Esophagus squamous epithelium (tissue), 5 donors: Measurements from ENCODE around the gene MMP8. TPM values are rescaled to one million over a fixed set of nuclear protein-coding genes. Genes with fewer than 3 reads are reported as not detected.

ENCODE experiments used
- DNase-seq: peaks from one replicate; lab custom pipeline; 2025; lab: John Stamatoyannopoulos, UW
- H3K27ac ChIP-seq, 4 donors: fragments of 200-600 bp; sonication (generic); one replicate each; pipeline ENCODE4 v1.5.1; 2016 to 2019; ENCODE audit warnings: mild to moderate bottlenecking in 1 of 4
- H3K27me3 ChIP-seq, 4 donors: fragments of 200-600 bp; sonication (generic); 1 replicate in 3 of 4; 2 replicates in 1 of 4; pipeline versions ENCODE4 v1.5.1 to v1.6.0; 2017 to 2021; ENCODE audit warnings: antibody characterized with exemption in 1 of 4
- H3K36me3 ChIP-seq, 3 donors: fragments of 200-600 bp; sonication (generic); one replicate each; pipeline ENCODE4 v1.5.1; 2016 to 2019
- H3K4me1 ChIP-seq, 3 donors: fragments of 200-600 bp; sonication (generic); one replicate each; pipeline ENCODE4 v1.5.1; 2017 to 2019
- H3K4me3 ChIP-seq, 4 donors: fragments of 200-600 bp; sonication (generic); 1 replicate in 3 of 4; 2 replicates in 1 of 4; pipeline ENCODE4 v1.5.1; 2016 to 2019; ENCODE audit warnings: mild to moderate bottlenecking in 2 of 4, moderate library complexity in 1 of 4
- H3K9me3 ChIP-seq, 3 donors: fragments of 200-600 bp; sonication (generic); one replicate each; pipeline ENCODE4 v1.5.1; 2016 to 2019
- POLR2A ChIP-seq, 4 donors: fragments of 450-650 bp; IDR thresholded peaks; one replicate each; pipeline ENCODE4 v1.6.1; 2017; ENCODE audit warnings: antibody characterized with exemption in 4 of 4, mild to moderate bottlenecking in 4 of 4, moderate library complexity in 3 of 4
- WGBS, 2 donors: methylation state at CpG; one replicate each; pipeline ENCODE4 v1.1.5; 2018; 5-methylcytosine and 5-hydroxymethylcytosine counted together
- intact Hi-C: fragments of 100-400 bp; cut with DNase I; formaldehyde crosslinking; loops from one replicate; pipeline ENCODE4 v1.15.0; 2022
- total RNA-seq, 4 donors: library from RNA; depleted of rRNA; stranded (reverse); fragments of >200 nt; gene quantifications; one replicate each; pipeline ENCODE4 v1.1.0, GENCODE V29; 2016
- TF ChIP-seq, protein P1 (sequence below), 6 experiments: fragments of 450-650 bp in 4 of 6; fragments of 200-600 bp in 2 of 6; sonication (generic) in 2 of 6; IDR thresholded peaks; one replicate each; pipeline ENCODE4 v1.5.1; 2016 to 2019; ENCODE audit warnings: antibody characterized with exemption in 6 of 6, mild to moderate bottlenecking in 4 of 6, moderate library complexity in 4 of 6
- donor health status: DM: yes; HTN: yes; CAD: no.

Gene MMP8
- total RNA-seq, 4 donors from 2014 or later: not detected

DNA sequence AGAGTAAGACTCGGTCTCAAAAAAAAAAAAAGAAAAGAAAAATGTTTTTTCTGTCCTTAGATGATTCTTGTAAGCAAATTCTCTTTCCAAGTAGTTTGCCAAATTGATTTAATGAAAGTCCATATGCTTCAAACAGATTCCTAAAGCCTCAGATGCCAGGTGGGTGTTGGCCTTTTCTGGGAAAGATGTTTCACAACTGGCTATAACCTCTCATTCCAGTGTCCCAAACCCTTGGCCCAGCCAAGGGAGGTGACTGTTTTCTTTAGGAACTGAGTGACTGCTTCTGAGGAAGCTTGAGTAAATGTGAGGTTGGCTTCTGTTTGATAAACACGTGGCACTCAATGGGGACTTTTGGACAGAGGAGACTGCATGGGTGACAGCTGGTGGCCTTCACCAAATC lies 46.7 kb downstream of the MMP8 start:
- WGBS, 2 donors: 45 to 88% methylated on average over 1 to 2 of the region's 2 CpGs
- no peak overlapping the region for H3K27ac ChIP-seq
- intact Hi-C loops: no loop called here
- H3K4me3 ChIP-seq: no peak overlapping the region
- TF ChIP-seq, protein P1, sequence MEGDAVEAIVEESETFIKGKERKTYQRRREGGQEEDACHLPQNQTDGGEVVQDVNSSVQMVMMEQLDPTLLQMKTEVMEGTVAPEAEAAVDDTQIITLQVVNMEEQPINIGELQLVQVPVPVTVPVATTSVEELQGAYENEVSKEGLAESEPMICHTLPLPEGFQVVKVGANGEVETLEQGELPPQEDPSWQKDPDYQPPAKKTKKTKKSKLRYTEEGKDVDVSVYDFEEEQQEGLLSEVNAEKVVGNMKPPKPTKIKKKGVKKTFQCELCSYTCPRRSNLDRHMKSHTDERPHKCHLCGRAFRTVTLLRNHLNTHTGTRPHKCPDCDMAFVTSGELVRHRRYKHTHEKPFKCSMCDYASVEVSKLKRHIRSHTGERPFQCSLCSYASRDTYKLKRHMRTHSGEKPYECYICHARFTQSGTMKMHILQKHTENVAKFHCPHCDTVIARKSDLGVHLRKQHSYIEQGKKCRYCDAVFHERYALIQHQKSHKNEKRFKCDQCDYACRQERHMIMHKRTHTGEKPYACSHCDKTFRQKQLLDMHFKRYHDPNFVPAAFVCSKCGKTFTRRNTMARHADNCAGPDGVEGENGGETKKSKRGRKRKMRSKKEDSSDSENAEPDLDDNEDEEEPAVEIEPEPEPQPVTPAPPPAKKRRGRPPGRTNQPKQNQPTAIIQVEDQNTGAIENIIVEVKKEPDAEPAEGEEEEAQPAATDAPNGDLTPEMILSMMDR (IDR thresholded peaks at IDR 0.05): no peak
- TF ChIP-seq POLR2A (IDR thresholded peaks at IDR 0.05): no peak
- H3K27me3 ChIP-seq: no peaks in the 10 kb centered on the region
- no peak for DNase-seq
- no peaks in the 10 kb centered on the region for H3K9me3 ChIP-seq
- H3K4me1 ChIP-seq: no peaks in the 10 kb centered on the region
- no peaks in the 10 kb centered on the region for H3K36me3 ChIP-seq

DNA sequence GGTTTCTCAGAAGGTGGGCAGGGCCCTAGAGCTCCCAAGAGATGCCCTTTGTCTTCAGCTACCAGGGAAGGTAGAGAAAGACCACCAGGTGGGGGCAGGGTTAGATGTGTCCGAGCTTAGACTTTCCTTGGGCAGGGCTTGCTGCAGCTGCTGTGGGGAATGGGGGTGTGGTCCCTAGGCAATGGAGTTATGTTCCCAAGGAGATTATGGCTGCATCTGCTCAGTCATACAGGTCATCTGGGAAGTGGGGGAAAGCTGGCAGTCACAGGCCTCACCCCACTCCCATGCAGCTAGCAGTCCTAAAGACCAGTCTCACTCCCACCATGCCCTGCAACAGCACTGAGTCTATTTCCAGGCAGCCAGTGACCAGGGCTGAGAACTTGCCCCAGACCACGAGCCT lies 48.7 kb downstream of the MMP8 start:
- no peak overlapping the region for H3K27ac ChIP-seq
- H3K4me1 ChIP-seq: no peaks in the 10 kb centered on the region
- no peak for DNase-seq
- intact Hi-C loops: no loop called here
- H3K4me3 ChIP-seq: no peak overlapping the region
- no peaks in the 10 kb centered on the region for H3K9me3 ChIP-seq
- no peaks in the 10 kb centered on the region for H3K36me3 ChIP-seq
- 93% methylated on average over 2 of the region's 2 CpGs; no CpG with 5 or more reads in 1 of the 2 donors for WGBS, 2 donors
- no peaks in the 10 kb centered on the region for H3K27me3 ChIP-seq
- TF ChIP-seq POLR2A (IDR thresholded peaks at IDR 0.05): no peak
- TF ChIP-seq, protein P1 (IDR thresholded peaks at IDR 0.05): no peak

DNA sequence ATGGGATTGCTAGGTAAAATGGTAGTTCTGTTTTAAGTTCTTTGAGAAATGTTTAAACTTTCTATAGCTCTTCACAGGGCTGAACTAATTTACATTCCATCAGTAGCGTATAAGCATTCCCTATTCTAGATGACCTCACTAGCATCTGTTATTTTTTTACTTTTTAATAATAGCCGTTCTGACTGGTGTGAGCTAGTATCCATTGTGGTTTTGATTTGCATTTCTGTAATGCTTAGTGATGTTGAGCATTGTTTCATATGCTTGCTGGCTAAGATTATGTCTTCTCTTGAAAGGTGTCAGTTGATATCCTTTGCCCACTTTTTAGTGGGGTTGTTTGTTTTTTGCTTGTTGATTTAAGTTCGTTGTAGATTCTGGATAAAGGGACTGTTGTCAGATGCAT lies 55.1 kb downstream of the MMP8 start:
- 56 to 73% methylated on average over 3 of the region's 3 CpGs for WGBS, 2 donors
- no peak for TF ChIP-seq POLR2A (IDR thresholded peaks at IDR 0.05)
- TF ChIP-seq, protein P1 (IDR thresholded peaks at IDR 0.05): no peak
- H3K27me3 ChIP-seq: no peaks in the 10 kb centered on the region
- intact Hi-C loops: no loop called here
- no peak overlapping the region for H3K27ac ChIP-seq
- H3K36me3 ChIP-seq: no peaks in the 10 kb centered on the region
- no peaks in the 10 kb centered on the region for H3K4me1 ChIP-seq
- DNase-seq: no peak
- no peaks in the 10 kb centered on the region for H3K9me3 ChIP-seq
- no peak overlapping the region for H3K4me3 ChIP-seq

DNA sequence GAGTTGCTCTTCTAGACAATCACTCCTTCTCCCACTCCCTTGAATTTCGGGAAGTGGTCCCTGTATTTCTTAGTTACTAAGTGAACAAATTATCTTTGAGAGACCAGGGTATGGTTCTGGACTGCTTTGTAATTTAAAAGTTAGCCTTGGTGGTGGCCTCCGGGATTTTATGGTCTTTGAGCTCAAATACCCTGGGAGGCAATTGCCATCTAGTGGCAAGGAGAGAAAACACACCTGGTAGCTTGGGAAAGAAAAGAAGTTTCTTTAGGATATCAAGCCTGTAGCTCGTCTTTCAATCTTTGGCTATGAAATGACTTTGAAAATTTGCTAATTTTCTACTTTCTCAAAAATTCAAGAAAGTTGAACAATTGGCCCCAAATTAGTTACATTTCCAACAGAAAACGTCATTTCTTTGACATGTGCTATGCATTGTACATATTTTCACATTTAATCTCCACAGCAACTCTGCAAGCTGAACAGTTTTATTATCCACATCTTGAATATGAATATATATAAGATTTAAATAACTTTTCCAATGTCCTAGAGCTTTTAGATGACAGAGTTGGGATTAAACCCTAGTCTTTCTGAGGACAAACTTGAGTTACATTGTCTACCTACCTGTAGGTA lies 58.3 kb downstream of the MMP8 start:
- WGBS, 2 donors: 5% methylated on average over 4 of the region's 4 CpGs
- Histone ChIP-seq H3K4me1 (no peaks in the 10 kb centered on the region), H3K27ac (no peak overlapping the region), H3K4me3 (no peak overlapping the region), H3K36me3 (no peaks in the 10 kb centered on the region), H3K9me3 (no peaks in the 10 kb centered on the region), H3K27me3 (no peaks in the 10 kb centered on the region)
- intact Hi-C loops: no loop called here
- no peak for DNase-seq
- TF ChIP-seq, protein P1 (IDR thresholded peaks at IDR 0.05): peak; percentile 64 to 86 (median 74)
- TF ChIP-seq POLR2A (IDR thresholded peaks at IDR 0.05): no peak

DNA sequence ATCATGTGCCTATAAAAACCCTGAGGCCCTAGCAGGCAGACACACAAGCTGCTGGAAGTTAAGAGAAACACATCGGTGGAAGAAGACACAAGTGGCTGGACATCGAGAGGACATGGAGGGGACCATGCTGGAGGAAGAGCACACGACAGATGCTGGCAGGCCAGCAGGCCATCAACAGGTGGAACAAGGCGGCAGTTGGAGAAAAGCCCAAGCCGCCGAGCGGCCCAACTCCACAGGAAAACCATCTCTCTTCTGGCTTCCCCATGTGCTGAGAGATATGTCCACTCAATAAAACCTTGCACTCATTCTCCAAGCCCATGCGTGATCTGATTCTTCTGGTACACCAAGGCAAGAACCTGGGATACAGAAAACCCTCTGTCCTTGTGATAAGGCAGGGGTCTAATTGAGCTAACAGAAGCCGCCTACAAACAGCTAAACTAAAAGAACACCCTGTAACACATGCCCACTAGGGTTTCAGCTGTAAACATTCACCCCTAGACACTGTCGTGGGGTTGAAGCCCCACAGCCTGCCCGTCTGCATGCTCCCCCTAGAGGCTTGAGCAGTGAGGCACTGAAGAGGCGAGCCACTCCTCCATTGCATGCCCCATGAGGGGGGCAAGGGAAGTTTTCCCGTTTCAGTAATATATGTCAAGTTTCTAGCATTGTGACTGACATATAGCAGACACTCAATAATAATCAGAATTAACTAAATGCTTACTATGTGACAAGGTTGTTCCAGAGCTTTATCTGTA lies 60.6 kb downstream of the MMP8 start:
- intact Hi-C loops: no loop called here
- Histone ChIP-seq H3K36me3 (no peaks in the 10 kb centered on the region), H3K27ac (no peak overlapping the region), H3K9me3 (no peaks in the 10 kb centered on the region), H3K4me1 (no peaks in the 10 kb centered on the region), H3K27me3 (no peaks in the 10 kb centered on the region), H3K4me3 (no peak overlapping the region)
- DNase-seq: no peak
- WGBS, 2 donors: 80 to 91% methylated on average over 7 to 13 of the region's 13 CpGs
- TF ChIP-seq, protein P1 (IDR thresholded peaks at IDR 0.05): peak in 1 of 6 experiments; percentile 12
- TF ChIP-seq POLR2A (IDR thresholded peaks at IDR 0.05): no peak
